ENCODE results near the gene MYO1A. TPM values are rescaled to one million over a fixed set of nuclear protein-coding genes. Genes with fewer than 3 reads are reported as not detected.

MYO1A gene
- total and polyA plus RNA-seq, 4 donors = 0.03 to 0.28 (median 0.08) TPM; not detected in 1

DNA sequence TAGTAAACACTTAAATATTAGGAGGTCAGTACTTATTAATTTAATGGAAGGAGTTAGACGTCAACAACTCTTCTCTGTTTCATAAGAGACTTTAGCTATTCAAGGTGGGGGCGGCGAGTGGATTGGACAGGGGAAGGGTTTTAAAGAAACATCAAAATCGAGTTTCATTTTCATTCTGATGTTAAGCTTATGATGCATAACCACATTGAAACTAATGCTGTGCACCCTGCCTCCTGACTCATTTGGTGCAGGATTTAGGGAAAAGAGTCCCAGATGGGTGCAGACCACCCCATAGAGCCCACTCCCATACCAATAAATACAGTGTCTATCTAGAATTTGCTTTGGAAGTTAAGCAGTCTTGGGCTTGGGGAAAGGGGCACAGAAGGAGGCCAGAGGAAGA is 50.9 kb downstream of the MYO1A start:
- no peak for DNase-seq (ENCODE audit: low spot score)
- Histone ChIP-seq H3K9ac (ENCODE audit: low read depth in 1 of 2, low read length in 2 of 2) (no peak overlapping the region), H3K36me3 (ENCODE audit: control insufficient read depth in 4 of 4, insufficient read depth in 3 of 4, low read depth in 1 of 4, low read length in 3 of 4) (peaks cover 5 to 12% (median 8%) of the 10 kb centered on the region in 4 donors), H3K27me3 (ENCODE audit: control insufficient read depth in 4 of 4, insufficient read depth in 4 of 4, low read length in 3 of 4) (no peaks in the 10 kb centered on the region), H3K4me3 (ENCODE audit: low read depth in 1 of 3, low read length in 3 of 3) (no peak overlapping the region), H3K27ac (ENCODE audit: low read depth in 1 of 2, low read length in 2 of 2) (no peak overlapping the region), H3K4me1 (ENCODE audit: control insufficient read depth in 4 of 4, insufficient read depth in 4 of 4, low read length in 3 of 4) (peaks cover 13 to 48% (median 38%) of the 10 kb centered on the region in 4 donors), H3K9me3 (ENCODE audit: control insufficient read depth in 4 of 4, low read length in 3 of 4) (no peaks in the 10 kb centered on the region)
- WGBS = 64% methylated on average over 4 of the region's 4 CpGs
- TF ChIP-seq FOXA2 (IDR thresholded peaks at IDR 0.05) (no peak), EGR1 (IDR thresholded peaks at IDR 0.05; ENCODE audit: low read depth in 2 of 2) (no peak), RXRA (IDR thresholded peaks at IDR 0.05) (no peak), TAF1 (conservative IDR thresholded peaks at IDR 0.05) (no peak), YY1 (IDR thresholded peaks at IDR 0.05) (no peak), SP1 (IDR thresholded peaks at IDR 0.05) (no peak), JUND (IDR thresholded peaks at IDR 0.05) (no peak), GABPA (IDR thresholded peaks at IDR 0.05 in 1 of 2, conservative IDR thresholded peaks at IDR 0.05 in 1 of 2) (no peak), RAD21 (IDR thresholded peaks at IDR 0.05) (no peak), NR2F2 (IDR thresholded peaks at IDR 0.05) (no peak), FOXA1 (IDR thresholded peaks at IDR 0.05) (no peak), HNF4A (conservative IDR thresholded peaks at IDR 0.05) (no peak)
- TF ChIP-seq, protein P1, sequence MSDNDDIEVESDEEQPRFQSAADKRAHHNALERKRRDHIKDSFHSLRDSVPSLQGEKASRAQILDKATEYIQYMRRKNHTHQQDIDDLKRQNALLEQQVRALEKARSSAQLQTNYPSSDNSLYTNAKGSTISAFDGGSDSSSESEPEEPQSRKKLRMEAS (IDR thresholded peaks at IDR 0.05) = no peak
- TF ChIP-seq, protein P2, sequence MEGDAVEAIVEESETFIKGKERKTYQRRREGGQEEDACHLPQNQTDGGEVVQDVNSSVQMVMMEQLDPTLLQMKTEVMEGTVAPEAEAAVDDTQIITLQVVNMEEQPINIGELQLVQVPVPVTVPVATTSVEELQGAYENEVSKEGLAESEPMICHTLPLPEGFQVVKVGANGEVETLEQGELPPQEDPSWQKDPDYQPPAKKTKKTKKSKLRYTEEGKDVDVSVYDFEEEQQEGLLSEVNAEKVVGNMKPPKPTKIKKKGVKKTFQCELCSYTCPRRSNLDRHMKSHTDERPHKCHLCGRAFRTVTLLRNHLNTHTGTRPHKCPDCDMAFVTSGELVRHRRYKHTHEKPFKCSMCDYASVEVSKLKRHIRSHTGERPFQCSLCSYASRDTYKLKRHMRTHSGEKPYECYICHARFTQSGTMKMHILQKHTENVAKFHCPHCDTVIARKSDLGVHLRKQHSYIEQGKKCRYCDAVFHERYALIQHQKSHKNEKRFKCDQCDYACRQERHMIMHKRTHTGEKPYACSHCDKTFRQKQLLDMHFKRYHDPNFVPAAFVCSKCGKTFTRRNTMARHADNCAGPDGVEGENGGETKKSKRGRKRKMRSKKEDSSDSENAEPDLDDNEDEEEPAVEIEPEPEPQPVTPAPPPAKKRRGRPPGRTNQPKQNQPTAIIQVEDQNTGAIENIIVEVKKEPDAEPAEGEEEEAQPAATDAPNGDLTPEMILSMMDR (IDR thresholded peaks at IDR 0.05; ENCODE audit: low read depth, low read length, missing input control) = no peak
- TF ChIP-seq, protein P3, sequence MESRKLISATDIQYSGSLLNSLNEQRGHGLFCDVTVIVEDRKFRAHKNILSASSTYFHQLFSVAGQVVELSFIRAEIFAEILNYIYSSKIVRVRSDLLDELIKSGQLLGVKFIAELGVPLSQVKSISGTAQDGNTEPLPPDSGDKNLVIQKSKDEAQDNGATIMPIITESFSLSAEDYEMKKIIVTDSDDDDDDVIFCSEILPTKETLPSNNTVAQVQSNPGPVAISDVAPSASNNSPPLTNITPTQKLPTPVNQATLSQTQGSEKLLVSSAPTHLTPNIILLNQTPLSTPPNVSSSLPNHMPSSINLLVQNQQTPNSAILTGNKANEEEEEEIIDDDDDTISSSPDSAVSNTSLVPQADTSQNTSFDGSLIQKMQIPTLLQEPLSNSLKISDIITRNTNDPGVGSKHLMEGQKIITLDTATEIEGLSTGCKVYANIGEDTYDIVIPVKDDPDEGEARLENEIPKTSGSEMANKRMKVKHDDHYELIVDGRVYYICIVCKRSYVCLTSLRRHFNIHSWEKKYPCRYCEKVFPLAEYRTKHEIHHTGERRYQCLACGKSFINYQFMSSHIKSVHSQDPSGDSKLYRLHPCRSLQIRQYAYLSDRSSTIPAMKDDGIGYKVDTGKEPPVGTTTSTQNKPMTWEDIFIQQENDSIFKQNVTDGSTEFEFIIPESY (IDR thresholded peaks at IDR 0.05) = no peak

DNA sequence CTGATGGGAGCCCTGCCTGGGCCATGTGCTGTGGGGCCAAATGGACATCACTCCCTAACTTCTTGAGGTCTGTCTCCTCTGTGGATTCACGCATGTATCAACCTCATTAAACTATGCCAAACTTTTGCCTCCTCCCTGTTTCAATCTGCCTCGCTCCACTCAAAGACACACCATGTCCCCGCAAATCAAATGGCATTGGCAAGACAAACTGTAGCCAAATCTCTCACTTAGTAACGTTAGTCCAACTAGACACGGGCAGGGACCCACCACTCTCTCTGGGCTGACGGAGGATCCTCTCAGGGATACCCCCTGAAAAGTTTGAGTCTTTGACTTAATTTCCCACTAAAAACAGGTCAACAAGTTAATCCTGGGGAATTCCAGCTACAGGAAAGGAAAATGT is 51.6 kb downstream of the MYO1A start:
- H3K4me1 ChIP-seq (ENCODE audit: control insufficient read depth in 4 of 4, insufficient read depth in 4 of 4, low read length in 3 of 4) = peaks cover 13 to 50% (median 37%) of the 10 kb centered on the region in 4 donors
- no peak for TF ChIP-seq SP1 (IDR thresholded peaks at IDR 0.05)
- no peak for TF ChIP-seq RAD21 (IDR thresholded peaks at IDR 0.05)
- TF ChIP-seq HNF4G (IDR thresholded peaks at IDR 0.05) = no peak
- no peak for TF ChIP-seq JUND (IDR thresholded peaks at IDR 0.05)
- no peak for TF ChIP-seq TAF1 (conservative IDR thresholded peaks at IDR 0.05)
- TF ChIP-seq HNF4A (conservative IDR thresholded peaks at IDR 0.05) = no peak
- TF ChIP-seq, protein P2 (IDR thresholded peaks at IDR 0.05; ENCODE audit: low read depth, low read length, missing input control) = no peak
- no peak for TF ChIP-seq RXRA (IDR thresholded peaks at IDR 0.05)
- TF ChIP-seq, protein P4, sequence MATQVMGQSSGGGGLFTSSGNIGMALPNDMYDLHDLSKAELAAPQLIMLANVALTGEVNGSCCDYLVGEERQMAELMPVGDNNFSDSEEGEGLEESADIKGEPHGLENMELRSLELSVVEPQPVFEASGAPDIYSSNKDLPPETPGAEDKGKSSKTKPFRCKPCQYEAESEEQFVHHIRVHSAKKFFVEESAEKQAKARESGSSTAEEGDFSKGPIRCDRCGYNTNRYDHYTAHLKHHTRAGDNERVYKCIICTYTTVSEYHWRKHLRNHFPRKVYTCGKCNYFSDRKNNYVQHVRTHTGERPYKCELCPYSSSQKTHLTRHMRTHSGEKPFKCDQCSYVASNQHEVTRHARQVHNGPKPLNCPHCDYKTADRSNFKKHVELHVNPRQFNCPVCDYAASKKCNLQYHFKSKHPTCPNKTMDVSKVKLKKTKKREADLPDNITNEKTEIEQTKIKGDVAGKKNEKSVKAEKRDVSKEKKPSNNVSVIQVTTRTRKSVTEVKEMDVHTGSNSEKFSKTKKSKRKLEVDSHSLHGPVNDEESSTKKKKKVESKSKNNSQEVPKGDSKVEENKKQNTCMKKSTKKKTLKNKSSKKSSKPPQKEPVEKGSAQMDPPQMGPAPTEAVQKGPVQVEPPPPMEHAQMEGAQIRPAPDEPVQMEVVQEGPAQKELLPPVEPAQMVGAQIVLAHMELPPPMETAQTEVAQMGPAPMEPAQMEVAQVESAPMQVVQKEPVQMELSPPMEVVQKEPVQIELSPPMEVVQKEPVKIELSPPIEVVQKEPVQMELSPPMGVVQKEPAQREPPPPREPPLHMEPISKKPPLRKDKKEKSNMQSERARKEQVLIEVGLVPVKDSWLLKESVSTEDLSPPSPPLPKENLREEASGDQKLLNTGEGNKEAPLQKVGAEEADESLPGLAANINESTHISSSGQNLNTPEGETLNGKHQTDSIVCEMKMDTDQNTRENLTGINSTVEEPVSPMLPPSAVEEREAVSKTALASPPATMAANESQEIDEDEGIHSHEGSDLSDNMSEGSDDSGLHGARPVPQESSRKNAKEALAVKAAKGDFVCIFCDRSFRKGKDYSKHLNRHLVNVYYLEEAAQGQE (IDR thresholded peaks at IDR 0.05) = no peak
- TF ChIP-seq, protein P3 (IDR thresholded peaks at IDR 0.05) = no peak
- TF ChIP-seq, protein P1 (IDR thresholded peaks at IDR 0.05) = no peak
- H3K4me3 ChIP-seq (ENCODE audit: low read depth in 1 of 3, low read length in 3 of 3) = no peak overlapping the region
- DNase-seq (ENCODE audit: low spot score) = no peak
- H3K9me3 ChIP-seq (ENCODE audit: control insufficient read depth in 4 of 4, low read length in 3 of 4) = no peaks in the 10 kb centered on the region
- peaks cover 0 to 12% (median 5%) of the 10 kb centered on the region in 4 donors for H3K36me3 ChIP-seq (ENCODE audit: control insufficient read depth in 4 of 4, insufficient read depth in 3 of 4, low read depth in 1 of 4, low read length in 3 of 4)
- WGBS = 90% methylated on average over 6 of the region's 6 CpGs
- H3K9ac ChIP-seq (ENCODE audit: low read depth in 1 of 2, low read length in 2 of 2) = no peak overlapping the region
- no peaks in the 10 kb centered on the region for H3K27me3 ChIP-seq (ENCODE audit: control insufficient read depth in 4 of 4, insufficient read depth in 4 of 4, low read length in 3 of 4)
- H3K27ac ChIP-seq (ENCODE audit: low read depth in 1 of 2, low read length in 2 of 2) = no peak overlapping the region
